Astrocyte (in vitro differentiated cells and primary cell): ENCODE data around the gene TEF. TPM values are rescaled to one million over a fixed set of nuclear protein-coding genes. Genes with fewer than 3 reads are reported as not detected.
"Not testable (repeated sequence)": the region's sequence is repeated elsewhere in the genome, so short reads cannot be mapped to it uniquely, and the experiment has no call there.

Experiments
- DNase-seq: peaks from one replicate; pipeline ENCODE4 v3.0.0-alpha.2; 2010; ENCODE audit warnings: low read depth
- FAIRE-seq: peaks from 2 replicates; lab custom pipeline; 2011; peaks lifted over from hg19 to GRCh38; lab: Jason Lieb, UNC
- H2AFZ ChIP-seq: 2 replicates; pipeline ENCODE4 v1.6.0; 2012; ENCODE audit warnings: low read depth, low read length, inconsistent platforms
- H3K27ac ChIP-seq: 2 replicates; pipeline ENCODE4 v1.5.1; 2011; ENCODE audit warnings: low read depth, low read length, inconsistent platforms
- H3K27me3 ChIP-seq: 2 replicates; pipeline ENCODE4 v1.6.0; 2011; ENCODE audit warnings: low read length, inconsistent platforms; ENCODE audit not compliant: insufficient read depth
- H3K36me3 ChIP-seq: 2 replicates; pipeline ENCODE4 v1.5.1; 2011; ENCODE audit warnings: low read length, inconsistent platforms; ENCODE audit not compliant: insufficient read depth
- H3K4me1 ChIP-seq: 2 replicates; pipeline ENCODE4 v1.5.1; 2011; ENCODE audit warnings: low read length, inconsistent platforms; ENCODE audit not compliant: insufficient read depth
- H3K4me2 ChIP-seq: 2 replicates; pipeline ENCODE4 v1.6.0; 2012; ENCODE audit warnings: low read length, inconsistent platforms
- H3K4me3 ChIP-seq: 2 replicates; pipeline ENCODE4 v1.5.1; 2011; ENCODE audit warnings: low read depth, mild to moderate bottlenecking, low read length, inconsistent platforms; ENCODE audit not compliant: insufficient read depth
- H3K79me2 ChIP-seq: 2 replicates; pipeline ENCODE4 v1.6.0; 2012; ENCODE audit warnings: mild to moderate bottlenecking, low read length, inconsistent platforms; ENCODE audit not compliant: insufficient read depth
- H3K9ac ChIP-seq: 2 replicates; pipeline ENCODE4 v1.6.0; 2012; ENCODE audit warnings: mild to moderate bottlenecking, low read length, inconsistent platforms
- H3K9me3 ChIP-seq: 2 replicates; pipeline ENCODE4 v1.5.1; 2012; ENCODE audit warnings: low read depth, mild to moderate bottlenecking, low read length, inconsistent platforms; ENCODE audit not compliant: insufficient read depth
- H4K20me1 ChIP-seq: 2 replicates; pipeline ENCODE4 v1.6.0; 2012; ENCODE audit warnings: low read length, inconsistent platforms; ENCODE audit not compliant: insufficient read depth
- H3K27ac Mint-ChIP-seq: one replicate; pipeline ENCODE4 v1.8.0; 2021; ENCODE audit warnings: mild to moderate bottlenecking, mixed read lengths; ENCODE audit not compliant: unreplicated experiment
- H3K27me3 Mint-ChIP-seq: one replicate; pipeline ENCODE4 v1.8.0; 2021; ENCODE audit warnings: low read depth, mixed read lengths; ENCODE audit not compliant: unreplicated experiment
- H3K36me3 Mint-ChIP-seq: one replicate; pipeline ENCODE4 v1.8.0; 2021; ENCODE audit warnings: low read depth, mixed read lengths; ENCODE audit not compliant: unreplicated experiment
- H3K4me1 Mint-ChIP-seq: one replicate; pipeline ENCODE4 v1.8.0; 2021; ENCODE audit warnings: low read depth, mixed read lengths; ENCODE audit not compliant: unreplicated experiment
- H3K4me3 Mint-ChIP-seq: one replicate; pipeline ENCODE4 v1.8.0; 2021; ENCODE audit warnings: mild to moderate bottlenecking, moderate library complexity, mixed read lengths; ENCODE audit not compliant: unreplicated experiment
- H3K9me3 Mint-ChIP-seq: one replicate; pipeline ENCODE4 v1.8.0; 2021; ENCODE audit warnings: mild to moderate bottlenecking, mixed read lengths; ENCODE audit not compliant: unreplicated experiment
- CTCF ChIP-seq: IDR thresholded peaks from 2 replicates; pipeline ENCODE4 v1.5.1; 2011; ENCODE audit warnings: low read depth, mild to moderate bottlenecking, inconsistent platforms, low read length, moderate library complexity; ENCODE audit not compliant: insufficient read depth
- EZH2 ChIP-seq: IDR thresholded peaks from 2 replicates; pipeline ENCODE4 v1.6.1; 2012; ENCODE audit warnings: mild to moderate bottlenecking, low read length, inconsistent platforms; ENCODE audit not compliant: insufficient read depth
- total RNA-seq: library from RNA; stranded (reverse); gene quantifications from 2 replicates; pipeline ENCODE4 v1.2.1, GENCODE V29; 2021

Gene TEF
- total RNA-seq, 1 donor from 2014 or later, result 6.3 TPM

DNA sequence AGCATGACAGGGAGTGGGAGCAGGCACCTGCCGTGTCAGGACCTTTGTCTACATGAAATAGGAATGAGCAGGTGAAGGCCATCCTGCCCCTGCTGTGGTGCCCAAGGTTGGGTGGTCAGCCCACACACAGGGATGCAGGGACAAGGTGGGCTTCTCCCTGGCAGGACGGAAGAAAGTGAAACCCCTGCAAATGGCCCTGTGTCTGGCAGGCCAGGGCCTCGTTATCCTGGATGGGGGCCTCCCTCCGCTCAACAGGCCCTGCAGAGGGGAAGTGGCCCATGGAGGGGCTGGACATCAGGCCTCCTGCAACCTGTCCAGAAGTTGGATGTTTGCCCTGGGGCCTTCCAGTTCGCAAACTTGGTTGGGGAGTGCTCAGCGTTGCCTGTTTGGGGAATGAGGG is 49.9 kb downstream of the TEF start:
- Histone ChIP-seq H3K36me3 (peaks cover 19% of the 10 kb centered on the region), H3K4me2 (no peak overlapping the region), H3K27me3 (no peaks in the 10 kb centered on the region), H3K27ac (no peak overlapping the region), H3K4me3 (no peak overlapping the region), H3K4me1 (no peaks in the 10 kb centered on the region), H2AFZ (no peak overlapping the region), H3K9me3 (no peaks in the 10 kb centered on the region), H4K20me1 (peaks cover 53% of the 10 kb centered on the region), H3K9ac (no peak overlapping the region), H3K79me2 (peaks cover 33% of the 10 kb centered on the region)
- Mint-ChIP-seq H3K9me3 (no peaks in the 10 kb centered on the region), H3K4me3 (no peak overlapping the region), H3K27me3 (no peaks in the 10 kb centered on the region), H3K27ac (peak overlapping the region; percentile 75), H3K4me1 (peaks cover 2% of the 10 kb centered on the region), H3K36me3 (peaks cover 14% of the 10 kb centered on the region)
- no peak for TF ChIP-seq EZH2
- no peak for TF ChIP-seq CTCF
- no peak for FAIRE-seq
- no peak for DNase-seq

GRCh38 chr22:41433480-41433879 is 51.7 kb downstream of the TEF start:
- not testable (repeated sequence) for H3K9me3 Mint-ChIP-seq, H3K27me3 Mint-ChIP-seq, H3K9ac ChIP-seq, H3K27ac ChIP-seq, H3K4me1 ChIP-seq, DNase-seq, H3K4me2 ChIP-seq, H3K4me3 Mint-ChIP-seq, H2AFZ ChIP-seq, H3K9me3 ChIP-seq, H3K4me1 Mint-ChIP-seq, H3K4me3 ChIP-seq, H3K27me3 ChIP-seq
- peak; percentile 52 for FAIRE-seq
- H3K36me3 Mint-ChIP-seq, result peaks cover 15% of the 10 kb centered on the region
- peaks cover 49% of the 10 kb centered on the region for H3K79me2 ChIP-seq
- peak overlapping the region; percentile 4 for H3K27ac Mint-ChIP-seq
- peaks cover 69% of the 10 kb centered on the region for H4K20me1 ChIP-seq
- H3K36me3 ChIP-seq, result peaks cover 28% of the 10 kb centered on the region

DNA sequence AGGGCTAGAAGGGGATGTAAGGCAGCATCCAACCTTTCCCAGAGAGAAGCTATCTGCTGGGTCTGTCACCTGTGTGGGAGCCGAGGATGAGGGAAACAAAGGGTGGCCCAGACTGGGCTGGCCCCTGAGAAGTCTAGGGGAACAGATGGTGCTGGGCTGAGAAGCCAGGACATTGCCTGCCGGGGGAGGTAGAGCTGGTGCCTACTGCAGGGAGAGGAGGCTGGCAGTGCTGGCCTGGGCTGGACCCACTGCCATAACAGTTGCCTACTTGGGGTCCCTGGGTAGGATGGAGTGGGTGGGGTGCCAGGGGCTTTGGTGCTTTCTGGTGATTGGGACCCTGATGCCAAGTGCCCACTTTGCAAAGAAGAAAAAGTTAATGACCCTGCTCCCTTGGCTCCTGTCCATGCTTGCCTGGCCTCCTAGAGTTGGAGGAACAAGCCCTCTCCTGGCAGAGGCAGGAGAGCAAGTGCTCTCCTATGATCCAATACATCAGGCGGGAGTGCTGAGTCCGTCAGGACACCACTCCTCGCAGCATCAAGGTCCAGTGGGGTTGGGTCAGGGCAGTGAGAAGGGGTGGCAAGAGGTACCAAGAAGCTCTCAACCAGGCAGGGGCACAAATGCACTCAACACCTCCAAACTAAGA is 52.7 kb downstream of the TEF start:
- H3K4me1 ChIP-seq, H3K4me3 Mint-ChIP-seq, H3K9me3 ChIP-seq, H3K4me1 Mint-ChIP-seq, H3K27ac ChIP-seq, H3K9ac ChIP-seq, H3K9me3 Mint-ChIP-seq, H3K27me3 Mint-ChIP-seq, H3K27ac Mint-ChIP-seq, FAIRE-seq, H3K4me2 ChIP-seq, H3K4me3 ChIP-seq, H3K27me3 ChIP-seq, DNase-seq, H2AFZ ChIP-seq: not testable (repeated sequence)
- peaks cover 15% of the 10 kb centered on the region for H3K36me3 Mint-ChIP-seq
- Histone ChIP-seq H4K20me1 (peaks cover 79% of the 10 kb centered on the region), H3K79me2 (peaks cover 59% of the 10 kb centered on the region), H3K36me3 (peaks cover 28% of the 10 kb centered on the region)
